Right ventricle myocardium inferior (tissue), 1 donor: ENCODE results near the gene GTF3C5. TPM values are rescaled to one million over a fixed set of nuclear protein-coding genes. Genes with fewer than 3 reads are reported as not detected.
"Not testable (repeated sequence)": the region's sequence is repeated elsewhere in the genome, so short reads cannot be mapped to it uniquely, and the experiment has no call there.

Experiments used
- ATAC-seq: fragments of 200-7000 bp; cut with Tn5 transposase; one replicate; pipeline ENCODE4 v1.9.1; 2020; ENCODE audit warnings: mild to moderate bottlenecking, moderate library complexity
- DNase-seq: peaks from one replicate; pipeline ENCODE4 v3.0.0; 2021; ENCODE audit errors: missing footprints
- intact Hi-C: fragments of 100-400 bp; cut with DNase I; formaldehyde crosslinking; loops from one replicate; pipeline ENCODE4 v1.11.0; 2022
- total RNA-seq: library from RNA; stranded (reverse); fragmentation: NEBNext Ultra II Directional; extraction: Animal tissue kit (Norgen Biotek cat#: 25700); gene quantifications from one replicate; pipeline ENCODE4 v1.2.1, GENCODE V29; 2021
- donor health status: DM: no; HTN: yes; CAD: no; lungs with severe emphysema.

The GTF3C5 gene
- total RNA-seq, 1 donor from 2014 or later, result 58.0 TPM

- intact Hi-C loops, ATAC-seq, DNase-seq: not testable (repeated sequence)
These were observed 31.0 kb downstream of the GTF3C5 start, which contains the start of gene CEL for GRCh38 chr9:133061764-133062145. CEL (plus strand) TSS chr9:133061981; CDS start chr9:133062003, 22 bp downstream.

DNA sequence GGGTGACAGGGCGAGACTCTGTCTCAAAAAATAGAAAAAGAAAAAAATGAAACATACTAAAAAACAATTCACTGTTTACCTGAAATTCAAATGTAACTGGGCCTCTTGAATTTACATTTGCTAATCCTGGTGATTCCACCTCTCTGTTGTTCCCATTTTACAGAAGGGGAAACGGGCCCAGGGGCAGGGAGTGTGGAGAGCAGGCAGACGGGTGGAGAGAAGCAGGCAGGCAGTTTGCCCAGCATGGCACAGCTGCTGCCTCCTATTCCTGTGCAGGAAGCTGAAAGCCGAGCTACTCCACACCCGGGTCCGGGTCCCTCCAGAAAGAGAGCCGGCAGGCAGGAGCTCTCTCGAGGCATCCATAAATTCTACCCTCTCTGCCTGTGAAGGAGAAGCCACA, 31.8 kb downstream of the GTF3C5 start:
- DNase-seq, intact Hi-C loops, ATAC-seq: not testable (repeated sequence)

DNA sequence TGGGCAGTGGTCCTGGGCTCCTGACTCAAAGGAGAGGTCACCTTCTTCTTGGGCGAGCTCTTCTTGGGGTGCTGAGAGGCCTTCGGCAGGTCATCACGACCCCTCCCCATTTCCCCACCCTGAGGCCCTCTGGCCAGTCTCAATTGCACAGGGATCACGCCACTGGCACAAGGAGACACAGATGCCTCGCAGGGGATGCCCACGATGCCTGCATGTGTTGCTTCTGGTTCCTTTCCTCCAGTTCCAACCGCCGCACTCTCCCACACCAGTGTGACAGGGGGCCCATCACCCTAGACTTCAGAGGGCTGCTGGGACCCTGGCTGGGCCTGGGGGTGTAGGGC, 32.3 kb downstream of the GTF3C5 start:
- DNase-seq (no peak), ATAC-seq (no peak)
- intact Hi-C loops, result no loop called here

GRCh38 chr9:133063500-133064231, 32.9 kb downstream of the GTF3C5 start:
- DNase-seq, result no peak
- ATAC-seq, result no peak
- intact Hi-C loops, result no loop called here

- intact Hi-C loops, result no loop called here
- DNase-seq, result no peak
- ATAC-seq, result no peak
These were observed 33.7 kb downstream of the GTF3C5 start for GRCh38 chr9:133064241-133065069.

DNA sequence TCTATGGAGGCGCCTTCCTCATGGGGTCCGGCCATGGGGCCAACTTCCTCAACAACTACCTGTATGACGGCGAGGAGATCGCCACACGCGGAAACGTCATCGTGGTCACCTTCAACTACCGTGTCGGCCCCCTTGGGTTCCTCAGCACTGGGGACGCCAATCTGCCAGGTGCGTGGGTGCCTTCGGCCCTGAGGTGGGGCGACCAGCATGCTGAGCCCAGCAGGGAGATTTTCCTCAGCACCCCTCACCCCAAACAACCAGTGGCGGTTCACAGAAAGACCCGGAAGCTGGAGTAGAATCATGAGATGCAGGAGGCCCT, 34.2 kb downstream of the GTF3C5 start:
- no peak for ATAC-seq
- no peak for DNase-seq
- intact Hi-C loops, result no loop called here

- intact Hi-C loops, result no loop called here
- ATAC-seq (no peak), DNase-seq (no peak)
These were observed 35.6 kb downstream of the GTF3C5 start for GRCh38 chr9:133066181-133066983.

- DNase-seq, result no peak
- intact Hi-C loops, result no loop called here
- no peak for ATAC-seq
These were observed 36.2 kb downstream of the GTF3C5 start for GRCh38 chr9:133067006-133067405.

DNA sequence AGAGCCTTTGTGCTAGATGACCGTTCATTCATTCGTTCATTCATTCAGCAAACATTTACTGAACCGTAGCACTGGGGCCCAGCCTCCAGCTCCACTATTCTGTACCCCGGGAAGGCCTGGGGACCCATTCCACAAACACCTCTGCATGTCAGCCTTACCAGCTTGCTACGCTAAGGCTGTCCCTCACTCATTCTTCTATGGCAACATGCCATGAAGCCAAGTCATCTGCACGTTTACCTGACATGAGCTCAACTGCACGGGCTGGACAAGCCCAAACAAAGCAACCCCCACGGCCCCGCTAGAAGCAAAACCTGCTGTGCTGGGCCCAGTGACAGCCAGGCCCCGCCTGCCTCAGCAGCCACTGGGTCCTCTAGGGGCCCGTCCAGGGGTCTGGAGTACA, 37.0 kb downstream of the GTF3C5 start:
- no peak for ATAC-seq
- DNase-seq, result no peak

DNA sequence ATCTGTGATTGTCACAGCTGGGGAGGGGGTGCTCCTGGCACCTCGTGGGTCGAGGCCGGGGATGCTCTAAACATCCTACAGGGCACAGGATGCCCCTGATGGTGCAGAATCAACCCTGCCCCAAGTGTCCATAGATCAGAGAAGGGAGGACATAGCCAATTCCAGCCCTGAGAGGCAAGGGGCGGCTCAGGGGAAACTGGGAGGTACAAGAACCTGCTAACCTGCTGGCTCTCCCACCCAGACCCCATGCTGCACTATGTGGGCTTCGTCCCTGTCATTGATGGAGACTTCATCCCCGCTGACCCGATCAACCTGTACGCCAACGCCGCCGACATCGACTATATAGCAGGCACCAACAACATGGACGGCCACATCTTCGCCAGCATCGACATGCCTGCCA, 37.6 kb downstream of the GTF3C5 start:
- DNase-seq, ATAC-seq, intact Hi-C loops: not testable (repeated sequence)

More for the DNA sequence above, 37.0 kb downstream of the GTF3C5 start:
- intact Hi-C loops, result no loop called here

DNA sequence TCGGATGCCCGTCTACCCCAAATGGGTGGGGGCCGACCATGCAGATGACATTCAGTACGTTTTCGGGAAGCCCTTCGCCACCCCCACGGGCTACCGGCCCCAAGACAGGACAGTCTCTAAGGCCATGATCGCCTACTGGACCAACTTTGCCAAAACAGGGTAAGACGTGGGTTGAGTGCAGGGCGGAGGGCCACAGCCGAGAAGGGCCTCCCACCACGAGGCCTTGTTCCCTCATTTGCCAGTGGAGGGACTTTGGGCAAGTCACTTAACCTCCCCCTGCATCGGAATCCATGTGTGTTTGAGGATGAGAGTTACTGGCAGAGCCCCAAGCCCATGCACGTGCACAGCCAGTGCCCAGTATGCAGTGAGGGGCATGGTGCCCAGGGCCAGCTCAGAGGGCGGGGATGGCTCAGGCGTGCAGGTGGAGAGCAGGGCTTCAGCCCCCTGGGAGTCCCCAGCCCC, 39.7 kb downstream of the GTF3C5 start:
- intact Hi-C loops, DNase-seq, ATAC-seq: not testable (repeated sequence)

GRCh38 chr9:133070985-133071384, 40.2 kb downstream of the GTF3C5 start:
- not testable (repeated sequence) for DNase-seq, ATAC-seq

DNA sequence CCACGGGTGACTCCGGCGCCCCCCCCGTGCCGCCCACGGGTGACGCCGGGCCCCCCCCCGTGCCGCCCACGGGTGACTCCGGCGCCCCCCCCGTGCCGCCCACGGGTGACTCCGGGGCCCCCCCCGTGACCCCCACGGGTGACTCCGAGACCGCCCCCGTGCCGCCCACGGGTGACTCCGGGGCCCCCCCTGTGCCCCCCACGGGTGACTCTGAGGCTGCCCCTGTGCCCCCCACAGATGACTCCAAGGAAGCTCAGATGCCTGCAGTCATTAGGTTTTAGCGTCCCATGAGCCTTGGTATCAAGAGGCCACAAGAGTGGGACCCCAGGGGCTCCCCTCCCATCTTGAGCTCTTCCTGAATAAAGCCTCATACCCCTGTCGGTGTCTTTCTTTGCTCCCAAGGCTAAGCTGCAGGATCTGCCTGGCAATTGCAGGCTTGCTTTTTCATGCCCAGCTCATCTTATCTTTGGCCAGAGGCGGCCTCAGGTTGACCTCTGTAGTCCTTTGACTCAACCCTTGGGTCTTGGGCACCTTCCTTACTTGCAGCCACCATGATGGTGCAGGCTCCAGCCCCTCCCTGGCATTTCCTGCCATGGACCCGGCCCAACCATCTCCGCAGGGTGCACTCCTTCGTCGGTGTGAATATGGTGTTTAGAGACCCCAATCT, 40.8 kb downstream of the GTF3C5 start:
- intact Hi-C loops, result no loop called here
- ATAC-seq, result no peak
- DNase-seq, result no peak

More at GRCh38 chr9:133070985-133071384, 40.2 kb downstream of the GTF3C5 start:
- intact Hi-C loops, result not testable (repeated sequence)

DNA sequence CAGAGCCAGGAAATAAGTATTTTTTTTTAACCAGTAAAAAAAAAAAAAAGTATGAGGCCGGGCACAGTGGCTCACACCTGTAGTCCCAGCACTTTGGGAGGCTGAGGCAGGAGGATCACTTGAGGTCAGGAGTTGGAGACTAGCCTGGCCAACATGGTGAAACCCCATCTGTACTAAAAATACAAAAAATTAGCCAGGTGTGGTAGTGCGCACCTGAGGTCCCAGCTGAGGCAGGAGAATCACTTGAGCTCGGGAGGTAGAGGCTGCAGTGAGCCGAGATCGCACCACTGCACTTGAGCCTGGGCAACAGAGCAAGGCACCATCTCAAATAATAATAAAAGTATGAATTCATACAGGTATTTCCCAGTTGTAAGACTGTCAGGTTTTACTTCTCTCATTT, 41.4 kb downstream of the GTF3C5 start:
- ATAC-seq, DNase-seq, intact Hi-C loops: not testable (repeated sequence)

DNA sequence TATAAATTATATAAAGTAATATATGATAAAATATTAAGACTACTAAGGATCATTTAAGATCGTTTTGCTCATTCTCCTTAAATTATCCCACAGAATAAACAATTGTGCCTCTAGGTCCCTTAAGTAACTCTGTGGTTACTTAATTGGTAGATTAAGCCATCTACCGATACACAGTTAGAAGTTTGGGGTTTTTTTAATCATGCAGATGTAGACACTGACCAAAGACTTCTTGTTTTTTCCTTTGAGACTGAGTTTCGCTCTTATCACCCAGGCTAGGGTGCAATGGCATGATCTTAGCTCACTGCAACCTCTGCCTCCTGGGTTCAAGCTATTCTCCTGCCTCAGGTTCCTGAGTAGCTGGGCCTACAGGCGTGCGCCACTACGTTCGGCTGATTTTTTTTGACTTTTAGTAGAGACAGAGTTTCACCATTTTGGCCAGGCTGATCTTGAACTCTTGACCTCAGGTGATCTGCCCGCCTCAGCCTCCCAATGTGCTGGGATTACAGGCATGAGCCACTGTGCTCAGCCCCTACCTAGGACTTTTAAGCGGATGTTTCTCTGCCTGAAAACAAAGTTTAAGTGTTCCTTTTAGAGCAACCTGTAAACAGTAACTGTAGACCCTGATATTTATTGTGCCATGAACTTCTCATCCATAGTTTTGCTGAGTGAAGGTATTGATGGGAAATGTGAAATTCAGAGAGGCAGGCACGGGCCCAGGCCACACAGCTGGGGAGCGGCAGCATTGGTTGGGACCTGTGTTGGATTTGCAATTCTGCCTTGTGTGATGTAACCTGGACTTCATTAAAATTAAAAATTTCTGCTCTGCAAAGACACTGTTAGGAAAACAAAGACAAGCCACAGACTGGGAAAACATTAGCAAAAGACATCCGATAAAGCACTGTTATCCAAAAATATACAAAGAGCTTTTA, 42.6 kb downstream of the GTF3C5 start:
- no peak for ATAC-seq
- DNase-seq, result no peak
- intact Hi-C loops, result no loop called here

- intact Hi-C loops, result no loop called here
- ATAC-seq, result no peak
- no peak for DNase-seq
These were observed 43.4 kb downstream of the GTF3C5 start for GRCh38 chr9:133074111-133074651.

GRCh38 chr9:133075925-133076630, 45.3 kb downstream of the GTF3C5 start:
- no peak for DNase-seq
- intact Hi-C loops, result no loop called here
- no peak for ATAC-seq
